Peyer's patch (tissue), 4 donors: ENCODE results near the gene CARD10.
"Not testable (repeated sequence)": the region's sequence is repeated elsewhere in the genome, so short reads cannot be mapped to it uniquely, and the experiment has no call there.

Experiments
- POLR2A ChIP-seq, 2 donors: fragments of 450-650 bp; IDR thresholded peaks; one replicate each; pipeline ENCODE4 v1.5.1; 2017; ENCODE audit warnings: antibody characterized with exemption in 2 of 2, mild to moderate bottlenecking in 2 of 2, moderate library complexity in 2 of 2
- TF ChIP-seq, protein P1 (sequence below), 6 experiments: fragments of 450-650 bp in 4 of 6; fragments of 200-600 bp in 2 of 6; sonication (generic) in 1 of 6; IDR thresholded peaks; one replicate each; pipeline ENCODE4 v1.5.1; 2017 to 2019; ENCODE audit warnings: antibody characterized with exemption in 6 of 6, mild to moderate bottlenecking in 3 of 6, moderate library complexity in 1 of 6

DNA sequence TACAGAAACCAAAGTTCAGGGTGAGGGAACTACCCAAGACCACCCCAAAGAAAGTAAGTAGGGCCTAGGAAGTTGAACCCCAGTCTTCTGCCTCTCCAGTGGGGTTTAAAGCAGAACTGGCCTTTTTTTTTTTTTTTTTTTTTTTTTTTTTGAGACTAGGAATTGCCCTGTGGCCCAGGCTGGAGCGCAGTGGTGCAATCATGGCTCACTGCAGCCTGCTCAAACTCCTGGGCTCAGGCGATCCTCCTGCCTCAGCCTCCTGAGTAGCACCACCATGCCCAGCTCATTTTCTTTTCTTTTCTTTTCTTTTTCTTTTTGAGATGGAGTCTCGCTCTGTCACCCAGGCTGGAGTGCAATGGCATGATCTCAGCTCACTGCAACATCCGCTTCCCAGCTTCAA, 23.2 kb upstream of the CARD10 start:
- TF ChIP-seq POLR2A (IDR thresholded peaks at IDR 0.05): not testable (repeated sequence)
- TF ChIP-seq, protein P1, sequence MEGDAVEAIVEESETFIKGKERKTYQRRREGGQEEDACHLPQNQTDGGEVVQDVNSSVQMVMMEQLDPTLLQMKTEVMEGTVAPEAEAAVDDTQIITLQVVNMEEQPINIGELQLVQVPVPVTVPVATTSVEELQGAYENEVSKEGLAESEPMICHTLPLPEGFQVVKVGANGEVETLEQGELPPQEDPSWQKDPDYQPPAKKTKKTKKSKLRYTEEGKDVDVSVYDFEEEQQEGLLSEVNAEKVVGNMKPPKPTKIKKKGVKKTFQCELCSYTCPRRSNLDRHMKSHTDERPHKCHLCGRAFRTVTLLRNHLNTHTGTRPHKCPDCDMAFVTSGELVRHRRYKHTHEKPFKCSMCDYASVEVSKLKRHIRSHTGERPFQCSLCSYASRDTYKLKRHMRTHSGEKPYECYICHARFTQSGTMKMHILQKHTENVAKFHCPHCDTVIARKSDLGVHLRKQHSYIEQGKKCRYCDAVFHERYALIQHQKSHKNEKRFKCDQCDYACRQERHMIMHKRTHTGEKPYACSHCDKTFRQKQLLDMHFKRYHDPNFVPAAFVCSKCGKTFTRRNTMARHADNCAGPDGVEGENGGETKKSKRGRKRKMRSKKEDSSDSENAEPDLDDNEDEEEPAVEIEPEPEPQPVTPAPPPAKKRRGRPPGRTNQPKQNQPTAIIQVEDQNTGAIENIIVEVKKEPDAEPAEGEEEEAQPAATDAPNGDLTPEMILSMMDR (IDR thresholded peaks at IDR 0.05): not testable (repeated sequence)
